ENCODE measurements around the gene WWTR1.

WWTR1 gene

DNA sequence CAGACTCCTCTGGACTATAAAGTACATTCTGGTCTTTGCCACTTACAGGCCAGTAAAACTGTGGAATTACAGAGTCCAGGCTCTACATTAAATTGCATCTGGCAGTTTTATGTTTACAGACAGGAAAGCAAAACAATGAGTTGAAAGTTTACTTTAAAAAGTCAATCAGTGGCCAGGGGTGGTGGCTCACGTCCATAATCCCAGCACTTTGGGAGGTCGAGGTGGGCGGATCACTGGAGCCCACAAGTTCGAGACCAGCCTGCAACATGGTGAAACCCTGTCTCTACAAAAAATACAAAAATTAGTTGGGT is 129.5 kb downstream of the WWTR1 start:
- DNase-seq = no peak

GRCh38 chr3:149527531-149528339 is 130.1 kb downstream of the WWTR1 start:
- DNase-seq = no peak

DNA sequence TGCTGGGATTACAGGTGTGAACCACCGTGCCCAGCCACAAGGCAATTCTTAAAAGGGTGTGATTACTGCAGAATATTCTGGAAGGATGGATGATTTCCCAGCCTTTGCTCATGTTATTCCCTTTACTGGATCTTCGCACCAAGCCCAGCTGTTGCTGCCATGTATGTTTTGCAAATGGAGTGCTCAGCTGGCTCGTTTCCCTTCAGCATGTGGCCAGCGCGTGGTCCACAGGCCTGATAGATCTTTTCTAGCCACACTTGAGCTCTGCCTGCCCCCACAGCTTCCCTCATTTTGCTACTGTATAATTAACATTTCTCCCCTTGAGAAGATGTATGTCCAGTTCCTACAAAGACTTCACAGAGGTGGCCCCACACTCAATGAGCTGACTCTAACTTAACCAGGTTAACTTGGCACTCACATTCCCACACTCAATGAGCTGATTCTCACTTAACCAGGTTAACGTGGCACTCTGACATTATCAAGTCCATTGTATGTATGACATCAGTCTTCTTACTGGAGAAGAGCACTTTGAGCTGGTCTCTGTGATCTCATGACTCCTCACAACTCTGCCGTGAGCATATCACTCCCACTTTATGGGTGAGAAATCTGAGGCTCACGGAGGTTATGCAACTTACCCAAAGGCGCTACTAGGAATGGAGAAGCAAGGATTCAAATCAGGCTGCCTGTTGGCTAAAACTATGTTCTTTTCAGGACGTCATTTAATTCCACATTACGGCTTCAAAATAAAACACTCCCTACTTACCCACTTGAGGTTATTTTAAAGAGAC is 134.1 kb downstream of the WWTR1 start:
- no peak for DNase-seq

GRCh38 chr3:149519912-149520311 is 137.9 kb downstream of the WWTR1 start:
- no peak for DNase-seq

DNA sequence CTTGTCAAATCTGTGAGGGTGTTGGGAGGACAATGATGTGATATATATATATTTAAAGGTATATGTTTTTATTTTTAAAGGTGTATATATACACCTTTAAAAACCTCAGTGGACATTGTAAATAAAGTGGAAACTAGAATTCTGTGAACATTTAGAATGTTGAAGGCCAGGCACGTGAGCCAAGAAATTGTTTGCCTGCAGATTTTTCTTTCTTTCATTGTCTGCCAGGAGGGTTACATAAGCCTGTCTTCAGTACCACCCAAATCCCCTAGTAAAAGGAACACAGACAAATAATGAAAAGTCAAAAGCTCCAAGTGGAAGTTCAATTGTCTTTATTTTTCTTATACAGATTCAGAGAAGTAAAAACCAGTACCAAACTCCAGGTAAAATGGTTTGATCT is 140.9 kb downstream of the WWTR1 start:
- no peak for DNase-seq

DNA sequence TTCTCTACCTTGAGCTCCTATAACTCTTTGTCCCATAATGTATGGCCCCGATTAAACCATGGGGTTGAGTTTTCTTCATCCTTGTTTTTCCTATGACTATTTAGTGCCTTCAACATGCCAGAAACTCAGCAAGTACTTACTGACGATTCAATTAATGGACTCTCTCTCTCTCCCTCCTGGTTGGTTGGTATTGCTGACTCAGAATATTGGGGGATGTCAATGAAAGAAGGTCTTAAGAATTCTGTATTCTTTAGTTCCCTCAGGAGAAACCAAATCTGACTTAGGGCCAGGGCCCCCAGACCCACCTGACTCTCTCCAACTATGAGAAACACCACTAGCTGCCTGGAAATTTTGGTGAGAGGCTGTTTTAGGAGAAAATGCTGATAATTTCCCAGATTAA is 142.6 kb downstream of the WWTR1 start:
- no peak for DNase-seq

DNA sequence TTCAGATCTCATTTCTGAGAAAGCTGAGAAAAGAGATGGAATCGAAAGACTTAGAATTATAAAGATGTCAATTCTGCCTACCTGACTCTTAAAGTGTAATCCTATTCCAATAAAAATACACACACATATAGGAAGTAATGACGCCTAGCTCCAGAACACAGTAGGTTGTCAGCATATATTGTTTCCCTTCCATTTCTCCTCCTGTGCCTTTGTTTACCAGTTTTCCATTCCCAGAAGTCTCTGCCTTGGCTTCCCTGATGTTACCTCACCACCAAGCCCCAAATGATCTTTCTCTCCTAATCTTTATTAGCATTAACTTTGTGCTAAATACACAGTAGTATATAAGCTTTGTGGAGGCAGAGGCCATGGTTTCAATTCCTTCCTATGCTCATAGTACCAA is 143.4 kb downstream of the WWTR1 start:
- DNase-seq = no peak

DNA sequence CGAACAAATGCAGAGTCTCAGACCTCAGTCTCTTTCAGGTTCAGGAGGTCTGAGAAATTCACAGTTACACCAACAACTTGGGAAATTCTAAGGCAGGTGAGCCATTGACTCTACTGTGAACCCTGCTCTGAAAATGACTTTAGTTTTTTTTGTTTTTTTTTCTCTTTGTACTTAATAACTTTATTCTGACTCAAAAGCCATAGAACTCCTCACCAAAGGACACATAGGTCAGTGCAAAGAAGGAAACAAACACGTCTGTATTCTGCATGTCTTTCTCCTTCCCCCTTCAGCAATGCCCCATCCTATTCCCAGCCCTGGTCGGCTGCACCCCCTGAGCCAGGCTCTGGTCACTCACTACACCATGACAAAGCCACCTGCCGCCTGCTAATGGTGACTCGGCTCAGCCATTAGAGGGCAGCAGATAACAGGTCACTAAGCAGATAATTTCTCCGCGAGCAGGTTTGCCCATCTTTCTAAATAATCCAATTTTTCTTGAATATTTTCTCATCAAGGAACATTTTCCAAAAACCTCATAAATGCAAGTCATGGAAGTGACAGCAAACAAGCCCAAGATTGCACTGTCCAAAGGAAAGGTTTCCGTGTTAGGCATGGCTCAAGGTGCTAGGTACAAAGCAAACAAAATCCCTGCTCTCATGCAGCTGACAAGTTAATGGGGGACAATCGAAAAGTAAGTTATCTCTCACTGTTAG is 145.6 kb downstream of the WWTR1 start:
- DNase-seq = peak; percentile 61

GRCh38 chr3:149511040-149511626 is 146.7 kb downstream of the WWTR1 start:
- no peak for DNase-seq

DNA sequence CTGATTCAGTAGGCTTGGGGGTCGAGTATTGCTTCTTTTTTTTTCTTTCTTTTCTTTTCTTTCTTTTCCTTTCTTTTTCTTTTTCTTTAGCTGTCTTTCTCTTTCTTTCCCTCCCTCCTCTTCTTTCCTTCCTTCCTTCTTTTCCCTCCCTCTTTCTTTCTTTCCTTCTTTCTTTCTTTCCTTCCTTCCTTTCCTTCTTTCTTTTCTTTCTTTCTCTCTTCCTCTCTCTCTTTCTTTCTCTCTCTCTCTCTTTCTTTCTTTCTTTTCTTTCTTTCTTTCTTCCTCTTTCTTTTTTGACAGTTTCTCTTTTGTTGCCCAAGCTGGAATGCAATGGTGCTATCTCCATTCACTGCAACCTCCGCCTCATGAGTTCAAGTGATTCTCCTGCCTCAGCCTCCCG is 147.3 kb downstream of the WWTR1 start:
- no peak for DNase-seq

DNA sequence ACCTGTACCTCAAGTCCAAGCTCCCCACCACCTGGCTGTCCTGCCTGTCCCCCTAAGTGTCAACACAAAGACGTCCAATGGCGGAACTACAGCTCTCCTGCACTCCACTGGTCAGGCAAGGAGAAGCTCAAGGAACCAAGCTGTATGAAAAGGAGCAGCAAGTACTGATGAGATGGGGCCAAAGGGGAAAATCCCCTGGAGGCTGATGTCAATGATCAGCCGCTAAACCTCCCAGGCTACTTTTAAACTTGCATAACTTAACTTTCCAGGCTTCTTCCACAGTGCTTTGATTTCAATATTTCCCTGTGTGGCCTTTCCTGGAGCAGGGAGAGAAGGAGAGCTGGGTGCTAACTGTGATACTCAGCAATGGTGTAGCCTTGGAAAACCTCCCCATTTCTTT is 148.3 kb downstream of the WWTR1 start:
- DNase-seq = no peak

DNA sequence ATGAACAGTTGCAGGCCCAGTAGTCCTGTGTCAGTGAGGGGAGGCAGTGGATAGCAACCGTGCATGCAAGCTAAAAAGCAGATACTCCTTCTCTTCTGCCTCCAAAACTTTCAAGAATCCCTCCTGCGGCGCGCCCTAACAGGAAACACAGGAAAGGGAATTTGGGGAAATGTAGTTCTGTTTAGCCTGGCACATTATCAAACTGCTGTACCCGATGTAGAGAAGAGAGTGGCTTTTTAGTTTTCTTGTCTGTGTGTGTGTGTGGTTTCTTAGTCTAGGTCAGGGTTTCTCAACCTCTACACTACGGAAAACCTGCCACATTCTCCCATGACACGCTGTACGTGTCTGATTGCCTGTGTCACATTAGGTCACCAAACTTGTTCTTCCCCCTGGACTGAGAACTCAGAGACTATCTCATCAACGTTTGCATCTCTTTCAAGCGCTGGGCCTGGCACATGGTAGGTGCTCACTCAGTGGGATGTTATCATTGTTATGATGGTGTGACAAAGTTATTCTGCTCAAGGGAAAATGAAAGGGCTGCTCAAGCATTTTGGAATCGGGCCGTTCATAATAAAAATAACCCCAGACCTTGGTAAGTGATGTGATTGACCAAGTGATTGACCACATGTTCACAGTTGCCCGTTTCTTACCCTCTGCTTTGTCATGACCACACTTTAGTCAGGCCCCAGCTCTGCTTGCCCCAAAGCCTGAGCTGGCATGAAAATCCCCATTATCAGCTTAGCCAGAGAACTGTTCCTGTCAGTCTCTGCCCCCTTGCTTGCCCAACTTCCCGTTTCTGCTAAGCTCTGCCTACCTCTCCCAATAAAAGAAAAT is 150.1 kb downstream of the WWTR1 start:
- no peak for DNase-seq

DNA sequence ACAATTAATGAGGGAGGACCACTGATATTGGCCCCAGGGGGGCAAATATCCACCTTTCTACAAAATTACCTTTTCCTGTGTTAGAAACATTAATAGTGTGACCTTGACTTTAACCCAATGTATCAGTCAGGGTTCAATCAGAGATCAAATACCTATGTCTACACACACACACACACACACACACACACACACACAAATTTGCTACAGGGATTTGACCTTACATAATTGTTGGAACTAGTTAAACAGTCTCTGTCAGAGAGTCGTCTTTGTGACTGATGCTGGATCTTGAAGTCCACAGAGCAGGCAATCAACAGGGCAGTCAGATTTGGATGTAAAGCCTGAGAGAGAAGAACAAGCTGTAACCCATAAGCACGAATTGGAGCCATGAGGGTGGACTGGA is 150.9 kb downstream of the WWTR1 start:
- DNase-seq = no peak

DNA sequence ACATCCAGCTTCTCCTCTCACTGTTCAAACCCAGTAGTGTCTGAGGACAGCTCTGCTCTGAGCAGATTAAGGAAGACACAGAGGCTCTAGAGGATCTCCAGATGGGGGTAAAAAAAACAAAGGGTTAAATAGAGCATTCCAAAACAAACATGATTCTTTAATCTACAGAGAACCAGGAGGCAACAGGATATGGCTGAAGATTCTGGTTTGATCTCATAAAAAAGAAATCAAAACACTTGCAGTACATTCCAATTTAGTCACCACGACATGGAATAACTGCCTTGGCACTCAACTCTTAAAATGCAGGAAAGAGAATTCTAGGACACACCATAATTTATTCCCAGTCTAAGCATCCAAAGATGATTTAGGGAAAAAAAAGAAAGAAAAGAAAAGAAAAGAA is 151.3 kb downstream of the WWTR1 start:
- DNase-seq = peak; percentile 49

- no peak for DNase-seq
Measured at GRCh38 chr3:149502438-149502837, 155.4 kb downstream of the WWTR1 start.

DNA sequence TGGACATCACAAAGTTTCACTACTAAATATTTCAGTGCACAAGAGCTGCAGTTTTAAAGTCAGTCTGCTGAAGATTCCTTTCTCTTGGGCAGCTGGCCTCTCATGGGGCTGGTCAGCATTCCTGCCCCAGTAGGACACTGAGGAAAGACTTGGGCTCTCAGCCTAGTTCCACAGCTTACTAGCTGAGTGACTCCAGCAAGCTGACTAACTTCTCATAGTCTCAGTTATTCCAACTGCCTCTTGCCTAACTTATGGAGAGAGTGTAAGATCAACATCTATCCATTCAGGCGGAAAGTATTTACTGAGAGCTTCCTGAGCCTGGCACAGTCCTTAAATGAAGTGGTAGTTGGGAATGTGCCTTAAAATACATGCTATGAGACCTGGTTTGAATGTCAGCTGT is 156.3 kb downstream of the WWTR1 start:
- DNase-seq = peak; percentile 53

GRCh38 chr3:149497966-149498670 is 159.7 kb downstream of the WWTR1 start:
- no peak for DNase-seq

- DNase-seq = no peak
Measured at GRCh38 chr3:149496891-149497290, 160.9 kb downstream of the WWTR1 start.

GRCh38 chr3:149495581-149496125 is 162.2 kb downstream of the WWTR1 start:
- no peak for DNase-seq

DNA sequence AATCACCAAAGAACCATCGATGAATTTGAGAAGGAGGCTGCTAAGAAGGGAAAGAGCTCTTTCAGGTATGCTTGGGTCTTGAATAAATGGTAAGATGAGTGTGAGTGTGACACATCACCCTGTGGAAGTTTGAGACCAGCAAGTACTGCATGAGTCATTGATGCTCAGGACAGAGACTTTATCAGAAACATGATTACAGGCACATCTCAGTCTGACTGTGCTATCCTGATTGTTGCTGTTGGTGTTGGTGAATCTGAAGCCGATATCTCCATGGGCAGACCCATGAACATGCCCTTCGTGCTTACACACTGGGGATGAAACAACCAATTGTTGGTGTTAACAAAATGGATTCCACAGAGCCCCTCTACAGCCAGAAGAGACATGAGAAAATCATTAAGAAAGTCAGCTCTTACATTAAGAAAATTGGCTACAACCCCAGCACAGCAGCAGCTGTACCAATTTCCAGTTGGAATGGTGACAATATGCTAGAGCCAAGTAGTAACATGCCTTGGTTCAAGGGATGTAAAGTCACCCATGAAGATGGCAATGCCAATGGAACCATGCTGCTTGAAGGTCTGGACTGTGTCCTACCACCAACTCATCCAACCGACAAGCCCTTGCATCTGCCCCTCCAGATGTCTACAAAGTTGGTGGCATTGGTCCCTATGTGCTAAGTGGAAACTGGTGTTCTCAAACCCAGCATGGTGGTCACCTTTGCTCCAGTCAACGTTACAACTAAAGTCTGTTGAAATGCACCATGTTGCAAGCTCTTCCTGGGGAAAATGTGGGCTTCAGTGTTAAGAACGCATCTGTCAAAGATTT is 162.9 kb downstream of the WWTR1 start:
- DNase-seq = peak; percentile 65

Measured in fibroblast of skin of abdomen (primary cell).